ENCODE data around the gene USE1. TPM values are rescaled to one million over a fixed set of nuclear protein-coding genes. Genes with fewer than 3 reads are reported as not detected.

Gene USE1
- total and polyA plus RNA-seq, 9 of the 15 experiments (the other 6 are each of a cell fraction or from before 2014, with no cell fraction given): 17.3 to 52.4 (median 34.0) TPM

DNA sequence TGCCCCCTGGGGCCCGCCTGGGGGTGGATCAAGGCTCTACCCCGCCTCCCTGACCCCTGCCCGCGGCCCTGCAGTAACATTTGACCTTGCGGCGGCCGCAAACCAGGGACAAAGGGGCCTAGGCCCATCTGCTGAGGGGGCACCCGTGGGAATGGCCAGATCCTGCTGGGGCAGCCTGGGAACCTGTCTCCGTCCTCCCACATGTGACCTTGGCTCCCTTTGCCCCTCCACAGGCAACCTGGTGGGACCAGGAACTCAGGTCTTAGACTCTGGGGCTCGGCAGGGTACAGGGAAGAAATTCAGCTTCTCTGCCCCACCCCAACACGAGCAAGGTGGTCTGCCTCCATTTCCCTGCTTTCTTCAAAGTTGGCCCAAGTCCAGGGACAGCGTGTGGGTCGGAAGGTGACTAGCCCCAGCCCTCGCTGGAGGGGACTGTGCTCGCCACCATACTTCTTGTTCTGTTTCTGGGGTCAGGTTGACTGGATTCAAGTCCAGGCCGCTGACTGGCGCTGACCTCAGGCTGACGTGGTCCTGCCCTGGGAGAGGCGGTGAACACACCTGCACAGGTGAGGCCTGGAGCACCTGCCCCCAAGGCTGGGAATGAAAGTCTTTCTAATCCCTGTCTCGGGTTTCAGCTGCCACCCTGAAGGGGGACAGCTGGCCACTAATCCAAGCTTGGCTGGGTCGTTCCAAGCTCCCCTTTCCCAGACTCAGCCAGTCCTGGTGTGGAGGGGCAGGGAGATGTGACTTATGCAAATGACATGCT lies 33.0 kb downstream of the USE1 start (continued):
- TF ChIP-seq, protein P1, sequence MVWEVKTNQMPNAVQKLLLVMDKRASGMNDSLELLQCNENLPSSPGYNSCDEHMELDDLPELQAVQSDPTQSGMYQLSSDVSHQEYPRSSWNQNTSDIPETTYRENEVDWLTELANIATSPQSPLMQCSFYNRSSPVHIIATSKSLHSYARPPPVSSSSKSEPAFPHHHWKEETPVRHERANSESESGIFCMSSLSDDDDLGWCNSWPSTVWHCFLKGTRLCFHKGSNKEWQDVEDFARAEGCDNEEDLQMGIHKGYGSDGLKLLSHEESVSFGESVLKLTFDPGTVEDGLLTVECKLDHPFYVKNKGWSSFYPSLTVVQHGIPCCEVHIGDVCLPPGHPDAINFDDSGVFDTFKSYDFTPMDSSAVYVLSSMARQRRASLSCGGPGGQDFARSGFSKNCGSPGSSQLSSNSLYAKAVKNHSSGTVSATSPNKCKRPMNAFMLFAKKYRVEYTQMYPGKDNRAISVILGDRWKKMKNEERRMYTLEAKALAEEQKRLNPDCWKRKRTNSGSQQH (CRISPR knock-in tag; IDR thresholded peaks at IDR 0.05): no peak
- TF ChIP-seq, protein P2, sequence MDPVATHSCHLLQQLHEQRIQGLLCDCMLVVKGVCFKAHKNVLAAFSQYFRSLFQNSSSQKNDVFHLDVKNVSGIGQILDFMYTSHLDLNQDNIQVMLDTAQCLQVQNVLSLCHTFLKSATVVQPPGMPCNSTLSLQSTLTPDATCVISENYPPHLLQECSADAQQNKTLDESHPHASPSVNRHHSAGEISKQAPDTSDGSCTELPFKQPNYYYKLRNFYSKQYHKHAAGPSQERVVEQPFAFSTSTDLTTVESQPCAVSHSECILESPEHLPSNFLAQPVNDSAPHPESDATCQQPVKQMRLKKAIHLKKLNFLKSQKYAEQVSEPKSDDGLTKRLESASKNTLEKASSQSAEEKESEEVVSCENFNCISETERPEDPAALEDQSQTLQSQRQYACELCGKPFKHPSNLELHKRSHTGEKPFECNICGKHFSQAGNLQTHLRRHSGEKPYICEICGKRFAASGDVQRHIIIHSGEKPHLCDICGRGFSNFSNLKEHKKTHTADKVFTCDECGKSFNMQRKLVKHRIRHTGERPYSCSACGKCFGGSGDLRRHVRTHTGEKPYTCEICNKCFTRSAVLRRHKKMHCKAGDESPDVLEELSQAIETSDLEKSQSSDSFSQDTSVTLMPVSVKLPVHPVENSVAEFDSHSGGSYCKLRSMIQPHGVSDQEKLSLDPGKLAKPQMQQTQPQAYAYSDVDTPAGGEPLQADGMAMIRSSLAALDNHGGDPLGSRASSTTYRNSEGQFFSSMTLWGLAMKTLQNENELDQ (CRISPR knock-in tag; IDR thresholded peaks at IDR 0.05; ENCODE audit: borderline replicate concordance): no peak
- TF ChIP-seq, protein P3, sequence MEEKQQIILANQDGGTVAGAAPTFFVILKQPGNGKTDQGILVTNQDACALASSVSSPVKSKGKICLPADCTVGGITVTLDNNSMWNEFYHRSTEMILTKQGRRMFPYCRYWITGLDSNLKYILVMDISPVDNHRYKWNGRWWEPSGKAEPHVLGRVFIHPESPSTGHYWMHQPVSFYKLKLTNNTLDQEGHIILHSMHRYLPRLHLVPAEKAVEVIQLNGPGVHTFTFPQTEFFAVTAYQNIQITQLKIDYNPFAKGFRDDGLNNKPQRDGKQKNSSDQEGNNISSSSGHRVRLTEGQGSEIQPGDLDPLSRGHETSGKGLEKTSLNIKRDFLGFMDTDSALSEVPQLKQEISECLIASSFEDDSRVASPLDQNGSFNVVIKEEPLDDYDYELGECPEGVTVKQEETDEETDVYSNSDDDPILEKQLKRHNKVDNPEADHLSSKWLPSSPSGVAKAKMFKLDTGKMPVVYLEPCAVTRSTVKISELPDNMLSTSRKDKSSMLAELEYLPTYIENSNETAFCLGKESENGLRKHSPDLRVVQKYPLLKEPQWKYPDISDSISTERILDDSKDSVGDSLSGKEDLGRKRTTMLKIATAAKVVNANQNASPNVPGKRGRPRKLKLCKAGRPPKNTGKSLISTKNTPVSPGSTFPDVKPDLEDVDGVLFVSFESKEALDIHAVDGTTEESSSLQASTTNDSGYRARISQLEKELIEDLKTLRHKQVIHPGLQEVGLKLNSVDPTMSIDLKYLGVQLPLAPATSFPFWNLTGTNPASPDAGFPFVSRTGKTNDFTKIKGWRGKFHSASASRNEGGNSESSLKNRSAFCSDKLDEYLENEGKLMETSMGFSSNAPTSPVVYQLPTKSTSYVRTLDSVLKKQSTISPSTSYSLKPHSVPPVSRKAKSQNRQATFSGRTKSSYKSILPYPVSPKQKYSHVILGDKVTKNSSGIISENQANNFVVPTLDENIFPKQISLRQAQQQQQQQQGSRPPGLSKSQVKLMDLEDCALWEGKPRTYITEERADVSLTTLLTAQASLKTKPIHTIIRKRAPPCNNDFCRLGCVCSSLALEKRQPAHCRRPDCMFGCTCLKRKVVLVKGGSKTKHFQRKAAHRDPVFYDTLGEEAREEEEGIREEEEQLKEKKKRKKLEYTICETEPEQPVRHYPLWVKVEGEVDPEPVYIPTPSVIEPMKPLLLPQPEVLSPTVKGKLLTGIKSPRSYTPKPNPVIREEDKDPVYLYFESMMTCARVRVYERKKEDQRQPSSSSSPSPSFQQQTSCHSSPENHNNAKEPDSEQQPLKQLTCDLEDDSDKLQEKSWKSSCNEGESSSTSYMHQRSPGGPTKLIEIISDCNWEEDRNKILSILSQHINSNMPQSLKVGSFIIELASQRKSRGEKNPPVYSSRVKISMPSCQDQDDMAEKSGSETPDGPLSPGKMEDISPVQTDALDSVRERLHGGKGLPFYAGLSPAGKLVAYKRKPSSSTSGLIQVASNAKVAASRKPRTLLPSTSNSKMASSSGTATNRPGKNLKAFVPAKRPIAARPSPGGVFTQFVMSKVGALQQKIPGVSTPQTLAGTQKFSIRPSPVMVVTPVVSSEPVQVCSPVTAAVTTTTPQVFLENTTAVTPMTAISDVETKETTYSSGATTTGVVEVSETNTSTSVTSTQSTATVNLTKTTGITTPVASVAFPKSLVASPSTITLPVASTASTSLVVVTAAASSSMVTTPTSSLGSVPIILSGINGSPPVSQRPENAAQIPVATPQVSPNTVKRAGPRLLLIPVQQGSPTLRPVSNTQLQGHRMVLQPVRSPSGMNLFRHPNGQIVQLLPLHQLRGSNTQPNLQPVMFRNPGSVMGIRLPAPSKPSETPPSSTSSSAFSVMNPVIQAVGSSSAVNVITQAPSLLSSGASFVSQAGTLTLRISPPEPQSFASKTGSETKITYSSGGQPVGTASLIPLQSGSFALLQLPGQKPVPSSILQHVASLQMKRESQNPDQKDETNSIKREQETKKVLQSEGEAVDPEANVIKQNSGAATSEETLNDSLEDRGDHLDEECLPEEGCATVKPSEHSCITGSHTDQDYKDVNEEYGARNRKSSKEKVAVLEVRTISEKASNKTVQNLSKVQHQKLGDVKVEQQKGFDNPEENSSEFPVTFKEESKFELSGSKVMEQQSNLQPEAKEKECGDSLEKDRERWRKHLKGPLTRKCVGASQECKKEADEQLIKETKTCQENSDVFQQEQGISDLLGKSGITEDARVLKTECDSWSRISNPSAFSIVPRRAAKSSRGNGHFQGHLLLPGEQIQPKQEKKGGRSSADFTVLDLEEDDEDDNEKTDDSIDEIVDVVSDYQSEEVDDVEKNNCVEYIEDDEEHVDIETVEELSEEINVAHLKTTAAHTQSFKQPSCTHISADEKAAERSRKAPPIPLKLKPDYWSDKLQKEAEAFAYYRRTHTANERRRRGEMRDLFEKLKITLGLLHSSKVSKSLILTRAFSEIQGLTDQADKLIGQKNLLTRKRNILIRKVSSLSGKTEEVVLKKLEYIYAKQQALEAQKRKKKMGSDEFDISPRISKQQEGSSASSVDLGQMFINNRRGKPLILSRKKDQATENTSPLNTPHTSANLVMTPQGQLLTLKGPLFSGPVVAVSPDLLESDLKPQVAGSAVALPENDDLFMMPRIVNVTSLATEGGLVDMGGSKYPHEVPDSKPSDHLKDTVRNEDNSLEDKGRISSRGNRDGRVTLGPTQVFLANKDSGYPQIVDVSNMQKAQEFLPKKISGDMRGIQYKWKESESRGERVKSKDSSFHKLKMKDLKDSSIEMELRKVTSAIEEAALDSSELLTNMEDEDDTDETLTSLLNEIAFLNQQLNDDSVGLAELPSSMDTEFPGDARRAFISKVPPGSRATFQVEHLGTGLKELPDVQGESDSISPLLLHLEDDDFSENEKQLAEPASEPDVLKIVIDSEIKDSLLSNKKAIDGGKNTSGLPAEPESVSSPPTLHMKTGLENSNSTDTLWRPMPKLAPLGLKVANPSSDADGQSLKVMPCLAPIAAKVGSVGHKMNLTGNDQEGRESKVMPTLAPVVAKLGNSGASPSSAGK (IDR thresholded peaks at IDR 0.05): no peak
- no peak for TF ChIP-seq HNRNPK (IDR thresholded peaks at IDR 0.05; ENCODE audit: low read depth, low read length, poor library complexity, severe bottlenecking)
- TF ChIP-seq, protein P4, sequence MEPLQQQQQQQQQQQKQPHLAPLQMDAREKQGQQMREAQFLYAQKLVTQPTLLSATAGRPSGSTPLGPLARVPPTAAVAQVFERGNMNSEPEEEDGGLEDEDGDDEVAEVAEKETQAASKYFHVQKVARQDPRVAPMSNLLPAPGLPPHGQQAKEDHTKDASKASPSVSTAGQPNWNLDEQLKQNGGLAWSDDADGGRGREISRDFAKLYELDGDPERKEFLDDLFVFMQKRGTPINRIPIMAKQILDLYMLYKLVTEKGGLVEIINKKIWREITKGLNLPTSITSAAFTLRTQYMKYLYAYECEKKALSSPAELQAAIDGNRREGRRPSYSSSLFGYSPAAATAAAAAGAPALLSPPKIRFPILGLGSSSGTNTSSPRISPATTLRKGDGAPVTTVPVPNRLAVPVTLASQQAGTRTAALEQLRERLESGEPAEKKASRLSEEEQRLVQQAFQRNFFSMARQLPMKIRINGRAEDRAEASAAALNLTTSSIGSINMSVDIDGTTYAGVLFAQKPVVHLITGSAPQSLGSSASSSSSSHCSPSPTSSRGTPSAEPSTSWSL (CRISPR knock-in tag; IDR thresholded peaks at IDR 0.05; ENCODE audit: borderline replicate concordance): no peak
- no peak for TF ChIP-seq PPARD (CRISPR knock-in tag; IDR thresholded peaks at IDR 0.05)
- TF ChIP-seq RNF2 (IDR thresholded peaks at IDR 0.05): no peak
- TF ChIP-seq MTF1 (CRISPR knock-in tag; IDR thresholded peaks at IDR 0.05; ENCODE audit: borderline replicate concordance): no peak
- TF ChIP-seq NCOA1 (IDR thresholded peaks at IDR 0.05; ENCODE audit: low read depth): no peak
- TF ChIP-seq DACH1 (IDR thresholded peaks at IDR 0.05; ENCODE audit: partially characterized antibody): no peak

Measured in K562 (cell line).